Pancreas (tissue), 10 donors: Measurements from ENCODE around the gene MPZL3. TPM values are rescaled to one million over a fixed set of nuclear protein-coding genes. Genes with fewer than 3 reads are reported as not detected.
"Not testable (repeated sequence)": the region's sequence is repeated elsewhere in the genome, so short reads cannot be mapped to it uniquely, and the experiment has no call there.

Experiments
- ATAC-seq, 4 donors: fragments of 200-7000 bp; cut with Tn5 transposase; one replicate each; pipeline versions ENCODE4 v1.8.0 to v1.9.1; 2020; ENCODE audit warnings: mild to moderate bottlenecking in 4 of 4, moderate library complexity in 4 of 4
- DNase-seq, 6 donors: peaks; one replicate each; pipeline ENCODE4 v3.0.0-alpha.2; 2020
- FAIRE-seq: peaks from 2 replicates; lab custom pipeline; 2012; peaks lifted over from hg19 to GRCh38; lab: Jason Lieb, UNC
- H3K27ac ChIP-seq, 4 donors: fragments of 200-600 bp; sonication (generic); 1 replicate in 3 of 4; 2 replicates in 1 of 4; pipeline versions ENCODE4 v1.5.0 to v1.8.0; 2020
- H3K27me3 ChIP-seq, 4 donors: fragments of 200-600 bp; one replicate each; pipeline ENCODE4 v1.8.0; 2021
- H3K36me3 ChIP-seq, 3 donors: fragments of 200-600 bp; sonication (generic) in 1 of 3; one replicate each; pipeline versions ENCODE4 v1.5.0 to v1.8.0; 2020 to 2021
- H3K4me1 ChIP-seq, 3 donors: fragments of 200-600 bp; one replicate each; pipeline ENCODE4 v1.8.0; 2021
- H3K4me3 ChIP-seq, 4 donors: fragments of 200-600 bp; sonication (generic) in 2 of 4; one replicate each; pipeline versions ENCODE4 v1.5.0 to v1.8.0; 2020 to 2021
- H3K9me3 ChIP-seq, 4 donors: fragments of 200-600 bp; one replicate each; pipeline ENCODE4 v1.8.0; 2021
- CTCF ChIP-seq, 4 donors: fragments of 200-600 bp; sonication (generic) in 3 of 4; IDR thresholded peaks; one replicate each; pipeline versions ENCODE4 v1.5.0 to v1.8.0; 2021; ENCODE audit warnings: antibody characterized with exemption in 4 of 4
- WGBS, 2 donors: extraction: QIAGEN DNeasy Blood & Tissue Kit; methylation state at CpG; one replicate each; pipeline ENCODE4 v1.1.7; 2013; 5-methylcytosine and 5-hydroxymethylcytosine counted together
- intact Hi-C, 3 donors: fragments of 100-400 bp; cut with DNase I; formaldehyde crosslinking; loops; one replicate each; pipeline versions ENCODE4 v1.11.1 to v1.14.2; 2022
- polyA plus RNA-seq, 2 donors: library from polyadenylated mRNA; stranded (reverse); fragments of 200-250 nt; gene quantifications; one replicate each; pipeline ENCODE4 v1.2.3, GENCODE V29; 2013
- total RNA-seq, 6 donors: library from RNA; stranded (reverse); fragmentation: NEBNext Ultra II Directional in 4 of 6; extraction: Animal tissue kit (Norgen Biotek cat#: 25700) in 4 of 6; gene quantifications; one replicate each; pipeline versions ENCODE4 v1.2.1 to v1.2.4, GENCODE V29; 2021 to 2023
- donor health status: healthy with polysubstance abuse.
- donor health status: DM: no; HTN: no; CAD: no; lungs with moderate emphysema.
- donor health status: DM: no; HTN: no; CAD: no.
- donor health status: control.
- donor health status: control.
- donor health status: Bipolar disorder and iron deficiency.
- donor health status: DM: yes; HTN: yes; CAD: no.
- donor health status: DM: no; HTN: no; CAD: no.
- donor health status: DM: no; HTN: no; CAD: no.
- donor health status: DM: yes; HTN: yes; CAD: no.

MPZL3 gene
- total and polyA plus RNA-seq, 8 donors, result 3.8 to 8.0 (median 5.2) TPM

GRCh38 chr11:118194835-118195627, 57.1 kb downstream of the MPZL3 start:
- H3K27me3 ChIP-seq, result no peaks in the 10 kb centered on the region
- H3K4me3 ChIP-seq, result no peak overlapping the region
- H3K9me3 ChIP-seq, result no peaks in the 10 kb centered on the region
- peaks cover 16 to 25% (median 17%) of the 10 kb centered on the region in 3 donors for H3K4me1 ChIP-seq
- H3K27ac ChIP-seq, result peak overlapping the region in 3 of 4 donors; percentile 64 to 81 (median 76)
- intact Hi-C loops, result loop anchor here in 2 of 3 donors (5.0 to 10.0 kb wide), 2 partner anchors 107 to 170 kb away; partner anchors contain the start of gene CD3E (in 1 of the 2)
- no peak for FAIRE-seq
- ATAC-seq, result peak; percentile 96 to 99 (median 98)
- DNase-seq, result peak; percentile 76 to 95 (median 90)
- no peaks in the 10 kb centered on the region for H3K36me3 ChIP-seq
- TF ChIP-seq CTCF (IDR thresholded peaks at IDR 0.05), result no peak
- 10 to 14% methylated on average over 10 of the region's 10 CpGs for WGBS, 2 donors

- no peak for FAIRE-seq
- ATAC-seq, result peak; percentile 2 to 19 (median 14)
- Histone ChIP-seq H3K9me3 (no peaks in the 10 kb centered on the region), H3K36me3 (no peaks in the 10 kb centered on the region), H3K4me1 (peaks cover 16 to 25% (median 17%) of the 10 kb centered on the region in 3 donors), H3K4me3 (no peak overlapping the region), H3K27me3 (no peaks in the 10 kb centered on the region), H3K27ac (peak overlapping the region; percentile 45 to 81 (median 70))
- intact Hi-C loops, result loop anchor here in 1 of 3 donors (10.0 kb wide), 1 partner anchor 171 kb away; no protein-coding TSS in a partner anchor
- peak in 3 of 6 donors; percentile 34 to 39 (median 35) for DNase-seq
- 47 to 50% methylated on average over 6 of the region's 6 CpGs for WGBS, 2 donors
- no peak for TF ChIP-seq CTCF (IDR thresholded peaks at IDR 0.05)
These were observed 58.1 kb downstream of the MPZL3 start for GRCh38 chr11:118193910-118194566.

GRCh38 chr11:118192817-118193216, 59.3 kb downstream of the MPZL3 start:
- not testable (repeated sequence) for ATAC-seq, H3K4me3 ChIP-seq, FAIRE-seq, H3K36me3 ChIP-seq, H3K27ac ChIP-seq, H3K9me3 ChIP-seq, DNase-seq, H3K27me3 ChIP-seq
- H3K4me1 ChIP-seq, result peaks cover 16 to 19% (median 17%) of the 10 kb centered on the region in 3 donors
- WGBS, 2 donors, result 85 to 86% methylated on average over 5 of the region's 5 CpGs
- intact Hi-C loops, result loop anchor here in 1 of 3 donors (10.0 kb wide), 1 partner anchor 172 kb away; no protein-coding TSS in a partner anchor

- not testable (repeated sequence) for H3K4me3 ChIP-seq, H3K27me3 ChIP-seq, H3K36me3 ChIP-seq, FAIRE-seq, H3K27ac ChIP-seq, H3K9me3 ChIP-seq, ATAC-seq, DNase-seq
- H3K4me1 ChIP-seq, result peaks cover 16 to 19% (median 17%) of the 10 kb centered on the region in 3 donors
- 41 to 80% methylated on average over 2 of the region's 2 CpGs for WGBS, 2 donors
- intact Hi-C loops, result loop anchor here in 1 of 3 donors (10.0 kb wide), 1 partner anchor 174 kb away; no protein-coding TSS in a partner anchor
These were observed 61.1 kb downstream of the MPZL3 start for GRCh38 chr11:118190942-118191506.

GRCh38 chr11:118186346-118187107, 65.6 kb downstream of the MPZL3 start:
- peak in 1 of 4 donors; percentile 17 for ATAC-seq
- 24 to 50% methylated on average over 6 of the region's 6 CpGs for WGBS, 2 donors
- Histone ChIP-seq H3K27ac (no peak overlapping the region), H3K4me1 (no peaks in the 10 kb centered on the region), H3K27me3 (no peaks in the 10 kb centered on the region), H3K4me3 (no peak overlapping the region), H3K36me3 (no peaks in the 10 kb centered on the region), H3K9me3 (no peaks in the 10 kb centered on the region)
- FAIRE-seq, result no peak
- DNase-seq, result no peak
- intact Hi-C loops, result no loop called here
- no peak for TF ChIP-seq CTCF (IDR thresholded peaks at IDR 0.05)
